Measurements from ENCODE around the gene POLR2M. TPM values are rescaled to one million over a fixed set of nuclear protein-coding genes. Genes with fewer than 3 reads are reported as not detected.
A peak's percentile ranks its signal among the peaks of the same experiment; 100 is the strongest.

Gene POLR2M
- total RNA-seq, 1 donor from 2014 or later: 1,069 TPM

GRCh38 chr15:57740048-57740447 lies 33.5 kb downstream of the POLR2M start:
- H3K27me3 ChIP-seq: no peaks in the 10 kb centered on the region
- no peak overlapping the region for H3K4me2 ChIP-seq
- no peak overlapping the region for H3K4me3 ChIP-seq
- peaks cover 5% of the 10 kb centered on the region for H3K9me3 Mint-ChIP-seq
- TF ChIP-seq CTCF (IDR thresholded peaks at IDR 0.05) (no peak), EZH2 (IDR thresholded peaks at IDR 0.05) (no peak), EZH2phosphoT487 (IDR thresholded peaks at IDR 0.05) (no peak)
- H3K4me1 ChIP-seq: no peaks in the 10 kb centered on the region
- no peaks in the 10 kb centered on the region for H4K20me1 ChIP-seq (ENCODE audit: low read depth)
- no peaks in the 10 kb centered on the region for H3K36me3 ChIP-seq
- H3K9ac ChIP-seq: no peak overlapping the region
- H2AFZ ChIP-seq (replicated peaks): no peak overlapping the region
- H3K27me3 Mint-ChIP-seq (ENCODE audit: insufficient read depth, low read depth): no peaks in the 10 kb centered on the region
- no peaks in the 10 kb centered on the region for H3K36me3 Mint-ChIP-seq
- no peaks in the 10 kb centered on the region for H3F3A ChIP-seq (ENCODE audit: low read depth)
- no peak for DNase-seq (ENCODE audit: low spot score)
- no peak overlapping the region for H3K27ac Mint-ChIP-seq
- no peak overlapping the region for H3K4me3 Mint-ChIP-seq
- H3K79me2 ChIP-seq (ENCODE audit: low read depth): no peaks in the 10 kb centered on the region
- no peaks in the 10 kb centered on the region for H3K4me1 Mint-ChIP-seq
- no peaks in the 10 kb centered on the region for H3K9me3 ChIP-seq (ENCODE audit: low read depth)
- no peak overlapping the region for H3K27ac ChIP-seq

- Histone ChIP-seq H3K4me3 (no peak overlapping the region), H2AFZ (replicated peaks) (no peak overlapping the region), H3K4me2 (no peak overlapping the region), H3F3A (ENCODE audit: low read depth) (no peaks in the 10 kb centered on the region), H3K9ac (no peak overlapping the region), H4K20me1 (ENCODE audit: low read depth) (no peaks in the 10 kb centered on the region), H3K36me3 (no peaks in the 10 kb centered on the region), H3K4me1 (no peaks in the 10 kb centered on the region), H3K27me3 (no peaks in the 10 kb centered on the region), H3K27ac (no peak overlapping the region), H3K9me3 (ENCODE audit: low read depth) (no peaks in the 10 kb centered on the region), H3K79me2 (ENCODE audit: low read depth) (no peaks in the 10 kb centered on the region)
- H3K36me3 Mint-ChIP-seq: no peaks in the 10 kb centered on the region
- TF ChIP-seq EZH2 (IDR thresholded peaks at IDR 0.05) (no peak), EZH2phosphoT487 (IDR thresholded peaks at IDR 0.05) (no peak), CTCF (IDR thresholded peaks at IDR 0.05) (no peak)
- peaks cover 6% of the 10 kb centered on the region for H3K9me3 Mint-ChIP-seq
- H3K4me3 Mint-ChIP-seq: no peak overlapping the region
- no peak for DNase-seq (ENCODE audit: low spot score)
- H3K27ac Mint-ChIP-seq: no peak overlapping the region
- no peaks in the 10 kb centered on the region for H3K4me1 Mint-ChIP-seq
- peaks cover 4% of the 10 kb centered on the region for H3K27me3 Mint-ChIP-seq (ENCODE audit: insufficient read depth, low read depth)
These were observed 34.6 kb downstream of the POLR2M start for GRCh38 chr15:57741089-57741488.

GRCh38 chr15:57743424-57743823 lies 36.9 kb downstream of the POLR2M start:
- Histone ChIP-seq H3K4me3 (no peak overlapping the region), H4K20me1 (ENCODE audit: low read depth) (no peaks in the 10 kb centered on the region), H3K9ac (no peak overlapping the region), H3K36me3 (no peaks in the 10 kb centered on the region), H3K79me2 (ENCODE audit: low read depth) (no peaks in the 10 kb centered on the region), H3K27me3 (no peaks in the 10 kb centered on the region), H3K27ac (no peak overlapping the region), H3K4me2 (no peak overlapping the region), H2AFZ (replicated peaks) (no peak overlapping the region), H3K9me3 (ENCODE audit: low read depth) (no peaks in the 10 kb centered on the region), H3F3A (ENCODE audit: low read depth) (no peaks in the 10 kb centered on the region), H3K4me1 (no peaks in the 10 kb centered on the region)
- Mint-ChIP-seq H3K27me3 (ENCODE audit: insufficient read depth, low read depth) (peaks cover 4% of the 10 kb centered on the region), H3K4me3 (no peak overlapping the region), H3K36me3 (no peaks in the 10 kb centered on the region), H3K9me3 (peaks cover 2% of the 10 kb centered on the region), H3K27ac (no peak overlapping the region), H3K4me1 (no peaks in the 10 kb centered on the region)
- DNase-seq (ENCODE audit: low spot score): peak; percentile 59
- TF ChIP-seq CTCF (IDR thresholded peaks at IDR 0.05): peak; percentile 47
- no peak for TF ChIP-seq EZH2 (IDR thresholded peaks at IDR 0.05)
